HG03571 (cell line): Measurements from ENCODE around the gene ERF.
A peak's percentile ranks its signal among the peaks of the same experiment; 100 is the strongest.

Source experiments
- ATAC-seq: cut with Tn5 transposase; IDR thresholded peaks from one replicate; pipeline ENCODE4 v1.9.1; 2021; ENCODE audit not compliant: unreplicated experiment

Gene ERF

GRCh38 chr19:42242512-42243409 is 12.2 kb downstream of the ERF start, which contains the start of gene GSK3A:
GSK3A (minus strand) TSS chr19:42242602; CDS start chr19:42242465, 137 bp downstream.
- peak; percentile 63 for ATAC-seq

GRCh38 chr19:42242069-42242511 is 12.8 kb downstream of the ERF start:
- ATAC-seq, result no peak

- ATAC-seq, result no peak
Measured at GRCh38 chr19:42241279-42241678, 13.6 kb downstream of the ERF start.

GRCh38 chr19:42239544-42240220 is 15.2 kb downstream of the ERF start:
- ATAC-seq, result no peak

GRCh38 chr19:42235181-42235580 is 19.7 kb downstream of the ERF start:
- no peak for ATAC-seq

- ATAC-seq, result no peak
Measured at GRCh38 chr19:42234364-42234763, 20.6 kb downstream of the ERF start.

- ATAC-seq, result no peak
Measured at GRCh38 chr19:42233678-42234292, 21.1 kb downstream of the ERF start.

GRCh38 chr19:42233106-42233505 is 21.8 kb downstream of the ERF start:
- ATAC-seq, result no peak

GRCh38 chr19:42232435-42232834 is 22.5 kb downstream of the ERF start:
- no peak for ATAC-seq

GRCh38 chr19:42230571-42230970 is 24.4 kb downstream of the ERF start:
- ATAC-seq, result no peak

GRCh38 chr19:42229855-42230351 is 25.0 kb downstream of the ERF start:
- no peak for ATAC-seq

- ATAC-seq, result no peak
Measured at GRCh38 chr19:42229301-42229854, 25.6 kb downstream of the ERF start.

GRCh38 chr19:42228641-42229040 is 26.3 kb downstream of the ERF start:
- no peak for ATAC-seq

GRCh38 chr19:42226886-42227285 is 28.0 kb downstream of the ERF start:
- no peak for ATAC-seq

GRCh38 chr19:42225718-42226292 is 29.1 kb downstream of the ERF start:
- no peak for ATAC-seq

- no peak for ATAC-seq
Measured at GRCh38 chr19:42224940-42225717, 29.8 kb downstream of the ERF start.

- ATAC-seq, result no peak
Measured at GRCh38 chr19:42220751-42221097, 34.2 kb downstream of the ERF start.

- peak; percentile 64 for ATAC-seq
Measured at GRCh38 chr19:42219812-42220750, 34.8 kb downstream of the ERF start, which contains the start of gene ZNF526. ZNF526 (plus strand) TSS chr19:42220312; CDS start chr19:42224404, 4,092 bp downstream.
